PC-3 (cell line): Measurements from ENCODE around the gene SNTB2.

Experiments
- EZH2 ChIP-seq: fragments of 300-600 bp; sonication (generic); IDR thresholded peaks from one replicate; pipeline ENCODE4 v1.6.1; 2017; ENCODE audit warnings: antibody characterized with exemption, mild to moderate bottlenecking, low read length; ENCODE audit not compliant: unreplicated experiment
- EZH2phosphoT487 ChIP-seq: fragments of 300-600 bp; sonication (generic); IDR thresholded peaks from 2 replicates; pipeline ENCODE4 v1.6.1; 2018; ENCODE audit warnings: mild to moderate bottlenecking, antibody characterized with exemption, low read length, borderline replicate concordance
- TF ChIP-seq, protein P1 (sequence below): fragments of 300-600 bp; sonication (generic); conservative IDR thresholded peaks from 2 replicates; pipeline ENCODE4 v1.5.1; 2017; ENCODE audit warnings: antibody characterized with exemption, low read depth, mild to moderate bottlenecking, low read length

DNA sequence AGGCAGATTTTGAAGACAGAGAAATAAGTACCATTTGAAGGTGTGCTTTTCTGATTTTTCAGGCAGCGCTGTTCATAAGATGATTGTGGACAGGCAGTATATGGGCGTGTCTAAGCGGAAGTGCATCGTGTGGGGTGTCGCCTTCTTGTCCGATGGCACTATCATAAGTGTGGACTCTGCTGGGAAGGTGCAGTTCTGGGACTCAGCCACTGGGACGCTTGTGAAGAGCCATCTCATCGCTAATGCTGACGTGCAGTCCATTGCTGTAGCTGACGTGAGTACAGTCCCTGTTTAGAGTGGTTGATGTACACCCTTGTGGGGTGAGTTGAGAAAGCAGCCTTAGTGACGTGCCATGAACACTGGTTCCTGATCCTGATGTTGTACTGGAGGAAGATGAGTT is 43.8 kb upstream of the SNTB2 start:
- TF ChIP-seq EZH2 = no peak
- TF ChIP-seq, protein P1, sequence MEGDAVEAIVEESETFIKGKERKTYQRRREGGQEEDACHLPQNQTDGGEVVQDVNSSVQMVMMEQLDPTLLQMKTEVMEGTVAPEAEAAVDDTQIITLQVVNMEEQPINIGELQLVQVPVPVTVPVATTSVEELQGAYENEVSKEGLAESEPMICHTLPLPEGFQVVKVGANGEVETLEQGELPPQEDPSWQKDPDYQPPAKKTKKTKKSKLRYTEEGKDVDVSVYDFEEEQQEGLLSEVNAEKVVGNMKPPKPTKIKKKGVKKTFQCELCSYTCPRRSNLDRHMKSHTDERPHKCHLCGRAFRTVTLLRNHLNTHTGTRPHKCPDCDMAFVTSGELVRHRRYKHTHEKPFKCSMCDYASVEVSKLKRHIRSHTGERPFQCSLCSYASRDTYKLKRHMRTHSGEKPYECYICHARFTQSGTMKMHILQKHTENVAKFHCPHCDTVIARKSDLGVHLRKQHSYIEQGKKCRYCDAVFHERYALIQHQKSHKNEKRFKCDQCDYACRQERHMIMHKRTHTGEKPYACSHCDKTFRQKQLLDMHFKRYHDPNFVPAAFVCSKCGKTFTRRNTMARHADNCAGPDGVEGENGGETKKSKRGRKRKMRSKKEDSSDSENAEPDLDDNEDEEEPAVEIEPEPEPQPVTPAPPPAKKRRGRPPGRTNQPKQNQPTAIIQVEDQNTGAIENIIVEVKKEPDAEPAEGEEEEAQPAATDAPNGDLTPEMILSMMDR = peak; percentile 22; the same call in 1 of the 2 replicates
- no peak for TF ChIP-seq EZH2phosphoT487
